GM19043 (cell line): ENCODE results near the gene RPTOR.
A peak's percentile ranks its signal among the peaks of the same experiment; 100 is the strongest.
"Not testable (repeated sequence)": the region's sequence is repeated elsewhere in the genome, so short reads cannot be mapped to it uniquely, and the experiment has no call there.

ENCODE experiments used
- ATAC-seq: cut with Tn5 transposase; IDR thresholded peaks from one replicate; pipeline ENCODE4 v1.9.1; 2021; ENCODE audit warnings: low read depth; ENCODE audit not compliant: unreplicated experiment

Gene RPTOR

GRCh38 chr17:80537386-80537785 is 7.3 kb upstream of the RPTOR start:
- ATAC-seq: not testable (repeated sequence)

- no peak for ATAC-seq
These were observed 6.2 kb upstream of the RPTOR start for GRCh38 chr17:80538484-80538883.

- ATAC-seq: no peak
These were observed 5.5 kb upstream of the RPTOR start for GRCh38 chr17:80539022-80539641.

GRCh38 chr17:80545499-80545826 is 825 bp downstream of the RPTOR start:
- no peak for ATAC-seq

- ATAC-seq: no peak
These were observed 1.6 kb downstream of the RPTOR start for GRCh38 chr17:80546267-80546666.

- ATAC-seq: no peak
These were observed 7.9 kb downstream of the RPTOR start for GRCh38 chr17:80552523-80552922.

GRCh38 chr17:80555266-80555665 is 10.6 kb downstream of the RPTOR start:
- no peak for ATAC-seq

- ATAC-seq: no peak
These were observed 13.4 kb downstream of the RPTOR start for GRCh38 chr17:80558046-80558445.

- ATAC-seq: no peak
These were observed 15.2 kb downstream of the RPTOR start for GRCh38 chr17:80559825-80560251.

- no peak for ATAC-seq
These were observed 17.0 kb downstream of the RPTOR start for GRCh38 chr17:80561541-80562114.

- no peak for ATAC-seq
These were observed 19.9 kb downstream of the RPTOR start for GRCh38 chr17:80564545-80564944.

GRCh38 chr17:80565343-80566053 is 20.9 kb downstream of the RPTOR start:
- no peak for ATAC-seq

GRCh38 chr17:80566054-80566400 is 21.4 kb downstream of the RPTOR start:
- ATAC-seq: no peak

GRCh38 chr17:80568246-80568645 is 23.6 kb downstream of the RPTOR start:
- ATAC-seq: no peak

GRCh38 chr17:80569924-80570323 is 25.3 kb downstream of the RPTOR start:
- no peak for ATAC-seq

- ATAC-seq: no peak
These were observed 29.1 kb downstream of the RPTOR start for GRCh38 chr17:80573701-80574100.

- ATAC-seq: no peak
These were observed 29.9 kb downstream of the RPTOR start for GRCh38 chr17:80574496-80574895.

GRCh38 chr17:80575057-80575875 is 30.6 kb downstream of the RPTOR start:
- peak; percentile 53 for ATAC-seq

- ATAC-seq: no peak
These were observed 33.4 kb downstream of the RPTOR start for GRCh38 chr17:80577876-80578570.

GRCh38 chr17:80578668-80579388 is 34.2 kb downstream of the RPTOR start:
- ATAC-seq: not testable (repeated sequence)
